Measurements from ENCODE around the gene FLCN.
"Not testable (repeated sequence)": the region's sequence is repeated elsewhere in the genome, so short reads cannot be mapped to it uniquely, and the experiment has no call there.

Gene FLCN

DNA sequence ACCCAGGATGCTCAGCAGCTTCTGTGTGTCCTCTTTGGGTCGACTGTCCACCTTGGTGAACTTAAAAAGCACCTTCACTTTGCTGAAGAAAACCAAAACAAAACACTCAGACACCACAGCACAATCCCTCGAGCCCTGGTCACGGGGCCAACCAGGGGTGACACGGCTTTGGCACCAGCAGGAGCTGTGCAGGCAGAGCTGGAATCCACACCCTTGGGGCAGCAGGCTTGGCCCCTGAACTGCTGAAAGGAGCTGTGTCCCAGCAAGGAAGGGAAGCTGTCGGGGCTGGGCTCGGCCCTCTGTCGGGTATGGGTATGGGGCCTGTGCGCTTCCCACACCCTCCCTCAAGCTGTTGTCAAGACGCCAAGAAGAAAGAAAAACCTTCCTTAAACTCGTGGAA is 23.2 kb downstream of the FLCN start:
- no peak for DNase-seq (ENCODE audit: low spot score)

DNA sequence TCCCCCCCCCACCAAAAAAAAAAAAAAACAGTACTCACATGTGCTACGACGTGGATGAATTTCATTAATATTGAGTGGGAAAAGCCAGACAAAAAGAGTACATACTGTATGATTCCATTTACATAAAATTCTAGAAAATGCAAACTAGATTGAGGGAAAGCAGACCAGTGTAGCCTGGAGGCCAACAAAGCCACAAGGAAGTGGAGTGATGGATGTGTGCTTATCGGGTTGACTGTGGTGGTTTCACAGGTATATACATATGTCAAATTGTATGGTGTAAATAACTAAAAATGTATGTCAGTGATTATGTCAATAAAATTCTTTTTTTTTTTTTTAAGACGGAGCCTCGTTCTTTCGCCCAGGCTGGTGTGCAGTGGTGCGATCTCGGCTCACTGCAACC is 29.0 kb downstream of the FLCN start:
- DNase-seq (ENCODE audit: low spot score) = no peak

- DNase-seq (ENCODE audit: low spot score) = peak; percentile 48
These were observed 30.0 kb downstream of the FLCN start for GRCh38 chr17:17206913-17207335.

- peak; percentile 82 for DNase-seq (ENCODE audit: low spot score)
These were observed 30.6 kb downstream of the FLCN start, which contains the start of gene PLD6 for GRCh38 chr17:17206124-17206912. PLD6 (minus strand) TSS chr17:17206333; CDS start chr17:17206286, 47 bp downstream.

DNA sequence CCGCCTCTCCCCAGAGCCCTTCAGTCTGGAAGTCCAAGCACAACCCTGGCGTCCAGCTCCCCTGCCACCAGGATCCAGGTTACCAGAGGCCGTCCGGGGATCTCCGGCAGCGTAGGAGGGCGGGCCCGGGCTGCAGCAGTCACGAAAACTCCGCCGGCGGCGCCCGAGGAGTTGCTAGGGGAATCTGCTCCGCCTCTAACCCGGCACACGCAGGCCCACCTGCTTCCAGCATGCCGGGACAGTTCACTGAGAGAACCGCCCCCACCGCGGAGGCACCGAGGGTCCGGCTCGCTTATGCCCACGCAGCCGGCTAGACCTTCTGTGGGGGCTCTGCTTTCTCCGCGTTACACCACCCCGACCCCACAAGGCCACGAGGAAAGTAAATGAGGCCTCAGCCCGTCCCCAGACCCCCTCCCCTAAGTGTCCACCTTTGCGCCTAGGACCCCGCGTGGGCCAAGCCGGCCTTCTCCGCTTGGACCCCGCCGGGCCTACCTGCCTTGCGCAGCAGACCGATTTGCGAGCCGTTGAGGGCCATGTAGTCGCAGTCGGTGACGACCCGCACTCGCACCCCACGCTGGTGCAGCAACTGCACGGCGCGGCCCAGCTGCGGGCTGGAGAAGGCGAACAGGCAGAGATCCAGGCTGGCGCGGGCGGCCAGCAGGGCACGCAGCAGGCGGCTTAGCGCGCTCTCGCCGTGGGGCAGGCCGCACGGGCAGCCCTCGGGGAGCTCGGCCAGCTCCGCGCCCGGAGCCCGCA is 31.4 kb downstream of the FLCN start:
- peak; percentile 83 for DNase-seq (ENCODE audit: low spot score)

DNA sequence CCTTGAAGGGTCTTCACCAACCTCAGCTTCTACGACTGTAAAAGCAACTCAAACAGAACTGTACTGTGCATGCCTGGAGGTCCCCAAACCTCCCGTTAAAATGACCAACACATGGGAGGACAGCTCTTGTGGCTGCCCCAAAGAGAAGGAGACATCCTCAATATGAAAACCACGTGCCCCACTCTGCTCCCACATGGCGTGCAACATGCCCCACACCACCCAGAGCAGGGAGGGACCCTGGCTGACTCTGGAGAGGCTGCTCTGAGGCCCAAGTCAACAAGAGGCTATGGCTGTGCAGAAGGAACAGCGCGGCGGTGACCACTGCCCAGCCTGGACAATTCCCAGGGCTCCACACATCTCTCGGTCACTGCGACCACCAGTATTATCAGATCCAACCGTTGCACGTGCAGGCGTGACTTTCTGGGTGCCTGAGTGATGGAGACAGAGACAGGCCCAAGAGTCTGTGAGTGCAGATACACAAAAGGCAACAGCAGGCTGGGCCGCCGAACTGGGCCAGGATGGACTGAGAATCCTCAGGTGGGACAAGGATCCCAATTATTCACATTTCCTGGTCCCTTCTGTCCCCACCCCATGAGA is 32.2 kb downstream of the FLCN start:
- DNase-seq (ENCODE audit: low spot score) = no peak

- no peak for DNase-seq (ENCODE audit: low spot score)
These were observed 32.9 kb downstream of the FLCN start for GRCh38 chr17:17204041-17204591.

- DNase-seq (ENCODE audit: low spot score) = no peak
These were observed 33.7 kb downstream of the FLCN start for GRCh38 chr17:17203173-17203730.

DNA sequence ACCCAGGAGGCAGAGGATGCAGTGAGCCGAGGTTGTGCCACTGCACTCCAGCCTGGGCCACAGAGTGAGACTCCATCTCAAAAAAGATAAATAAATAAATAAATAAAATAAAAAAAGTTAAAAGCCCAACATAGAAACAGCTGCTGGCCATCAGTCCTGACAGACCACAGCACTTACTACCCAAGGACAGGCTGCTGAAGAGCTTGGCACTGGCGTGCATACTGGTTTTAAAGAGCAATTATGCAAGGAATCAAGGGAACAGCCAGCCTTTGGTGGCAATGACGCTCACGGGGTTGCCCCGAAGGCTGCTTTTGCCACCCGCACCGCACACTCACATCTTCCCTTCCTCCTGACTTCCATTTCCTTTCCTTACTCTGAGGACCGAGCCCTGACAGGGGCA is 35.1 kb downstream of the FLCN start:
- no peak for DNase-seq (ENCODE audit: low spot score)

DNA sequence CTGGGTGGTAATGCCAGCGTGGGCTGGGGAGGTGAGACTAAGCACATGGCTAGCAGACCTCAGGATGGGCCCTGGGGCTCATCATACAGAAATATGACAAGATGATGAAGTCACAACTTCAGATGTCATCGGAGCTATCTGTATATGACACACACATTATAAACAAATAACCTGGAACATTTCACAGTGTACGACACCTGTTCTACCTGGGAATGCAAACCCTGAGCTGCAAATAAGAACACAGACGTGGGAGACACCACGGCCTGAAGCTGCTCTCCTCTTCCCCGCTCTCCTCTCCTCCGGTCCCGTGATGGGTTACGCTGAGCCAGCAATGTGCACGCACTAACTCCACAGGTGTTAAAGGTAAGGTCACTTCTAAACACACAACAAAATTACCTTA is 35.7 kb downstream of the FLCN start:
- no peak for DNase-seq (ENCODE audit: low spot score)

GRCh38 chr17:17200831-17201230 is 36.1 kb downstream of the FLCN start:
- DNase-seq (ENCODE audit: low spot score) = no peak

DNA sequence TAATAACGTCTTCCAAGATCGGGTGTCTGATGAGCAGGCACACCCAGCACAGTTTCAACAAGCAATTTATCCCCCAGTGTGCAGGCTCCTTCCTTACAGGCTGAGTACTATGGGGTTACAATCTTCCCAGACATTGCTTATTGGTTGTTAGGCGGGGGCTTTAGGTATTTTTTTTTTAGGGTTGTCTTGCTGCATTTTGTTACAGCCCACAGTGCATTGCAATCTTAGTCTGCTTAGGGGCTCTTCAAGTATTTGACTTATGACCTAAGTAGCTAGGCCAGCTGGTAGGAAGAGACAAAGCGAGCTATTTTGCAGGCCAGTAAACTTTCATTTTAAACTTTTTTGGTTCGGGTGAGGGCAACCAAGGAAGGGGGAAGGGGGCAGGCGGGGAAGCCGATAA is 36.7 kb downstream of the FLCN start:
- DNase-seq (ENCODE audit: low spot score) = no peak

GRCh38 chr17:17198281-17198680 is 38.7 kb downstream of the FLCN start:
- no peak for DNase-seq (ENCODE audit: low spot score)

DNA sequence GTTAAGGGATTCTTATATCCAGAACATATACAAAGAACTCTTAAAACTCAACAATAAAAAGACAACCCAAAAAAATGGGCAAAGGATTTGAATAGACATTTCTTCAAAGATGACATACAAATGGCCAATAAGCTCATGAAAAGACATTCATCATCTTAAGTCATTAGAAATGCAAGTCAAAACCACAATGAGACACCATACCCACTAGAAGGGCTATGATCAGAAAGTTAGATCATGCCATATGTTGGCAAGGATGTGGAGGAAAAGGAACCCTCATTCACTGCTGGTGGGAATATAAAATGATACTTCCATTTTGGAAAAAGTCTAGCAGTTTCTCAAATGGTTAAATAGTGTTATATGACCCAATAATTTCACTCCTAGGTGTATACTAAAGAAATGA is 40.2 kb downstream of the FLCN start:
- no peak for DNase-seq (ENCODE audit: low spot score)

DNA sequence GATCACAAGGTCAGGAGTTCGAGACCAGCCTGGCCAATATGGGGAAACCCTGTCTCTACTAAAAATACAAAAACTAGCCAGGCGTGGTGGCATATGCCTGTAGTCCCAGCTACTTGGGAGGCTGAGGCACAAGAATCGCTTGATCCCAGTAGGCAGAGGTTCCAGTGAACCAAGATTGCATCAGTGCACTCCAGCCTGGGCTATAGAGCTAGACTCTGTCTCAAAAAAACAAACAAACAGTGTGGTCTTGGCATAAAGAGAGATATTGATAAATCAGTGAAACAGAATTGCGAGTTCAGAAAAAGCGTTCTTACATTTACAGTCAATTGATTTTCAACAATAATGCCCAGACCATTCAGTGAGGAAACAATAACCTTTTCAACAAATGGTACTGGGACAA is 41.5 kb downstream of the FLCN start:
- not testable (repeated sequence) for DNase-seq (ENCODE audit: low spot score)

GRCh38 chr17:17191961-17192381 is 45.0 kb downstream of the FLCN start:
- no peak for DNase-seq (ENCODE audit: low spot score)

- DNase-seq (ENCODE audit: low spot score) = no peak
These were observed 45.6 kb downstream of the FLCN start for GRCh38 chr17:17191346-17191792.

GRCh38 chr17:17190188-17190587 is 46.8 kb downstream of the FLCN start:
- no peak for DNase-seq (ENCODE audit: low spot score)

GRCh38 chr17:17189559-17189958 is 47.4 kb downstream of the FLCN start:
- DNase-seq (ENCODE audit: low spot score) = no peak

DNA sequence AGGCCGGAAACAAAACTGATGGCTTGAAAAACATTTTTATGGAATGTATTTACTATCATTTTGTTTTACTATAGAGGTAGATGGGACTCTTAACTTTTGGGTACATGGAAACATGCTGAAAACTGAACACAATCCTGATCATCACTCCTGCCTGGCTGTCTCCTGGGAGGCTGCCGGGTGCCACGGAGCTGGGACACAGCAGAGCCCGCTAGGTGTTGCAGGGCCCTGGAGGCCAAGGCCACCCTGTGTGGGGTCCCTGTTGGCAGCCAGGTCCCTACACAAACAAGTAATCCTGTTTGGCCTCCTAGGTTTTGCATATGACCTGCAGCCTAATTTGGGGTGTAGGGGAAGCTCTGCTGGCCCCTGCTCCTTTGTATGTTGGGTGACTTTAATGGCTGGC is 48.4 kb downstream of the FLCN start:
- no peak for DNase-seq (ENCODE audit: low spot score)

GRCh38 chr17:17186551-17187505 is 50.1 kb downstream of the FLCN start:
- DNase-seq (ENCODE audit: low spot score) = no peak
